HG03439 (cell line): Measurements from ENCODE around the gene PITPNC1.
A peak's percentile ranks its signal among the peaks of the same experiment; 100 is the strongest.
"Not testable (repeated sequence)": the region's sequence is repeated elsewhere in the genome, so short reads cannot be mapped to it uniquely, and the experiment has no call there.

Source experiments
- ATAC-seq: cut with Tn5 transposase; IDR thresholded peaks from one replicate; pipeline ENCODE4 v1.9.1; 2021; ENCODE audit warnings: mild to moderate bottlenecking, moderate library complexity; ENCODE audit not compliant: unreplicated experiment

The PITPNC1 gene

DNA sequence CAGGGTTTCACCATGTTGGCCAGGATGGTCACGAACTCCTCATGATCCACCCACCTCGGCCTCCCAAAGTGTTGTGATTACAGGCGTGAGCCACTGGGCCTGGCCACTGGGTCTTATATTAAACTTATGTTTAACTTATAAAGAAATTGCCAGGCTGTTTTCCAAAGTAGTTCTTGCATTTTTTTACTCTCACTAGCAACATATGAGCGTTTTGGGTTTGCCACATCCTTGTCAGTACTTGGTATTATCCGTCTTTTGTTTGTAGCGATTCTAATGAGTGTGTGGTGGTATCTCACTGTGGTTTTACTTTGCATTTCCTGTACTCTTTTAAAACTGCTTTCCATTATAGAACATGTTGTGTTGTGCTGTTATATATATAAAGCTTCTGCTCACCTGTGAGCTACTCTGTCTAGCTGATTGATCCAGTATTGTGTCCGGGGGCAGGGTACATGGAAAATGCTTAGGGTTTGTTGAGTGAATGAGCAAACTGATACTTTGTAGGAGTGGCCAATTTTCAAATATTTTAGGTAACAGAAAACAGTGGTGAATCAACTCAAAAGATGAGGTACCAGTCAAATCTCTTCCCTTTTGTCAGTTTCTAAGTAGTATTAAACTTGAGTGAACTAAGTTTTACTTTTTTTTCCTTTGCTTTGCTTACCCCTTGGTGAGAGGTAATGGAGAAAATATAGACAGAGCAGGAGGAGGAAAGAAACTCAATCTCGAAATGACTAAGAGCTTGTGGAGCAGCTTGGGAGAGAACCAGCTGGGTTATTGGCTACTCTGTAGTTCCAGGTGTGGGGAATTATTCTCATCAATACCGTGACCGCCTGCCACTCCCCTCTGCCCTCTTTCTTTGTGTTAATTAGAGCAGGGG, 75.8 kb downstream of the PITPNC1 start:
- peak; percentile 64 for ATAC-seq

DNA sequence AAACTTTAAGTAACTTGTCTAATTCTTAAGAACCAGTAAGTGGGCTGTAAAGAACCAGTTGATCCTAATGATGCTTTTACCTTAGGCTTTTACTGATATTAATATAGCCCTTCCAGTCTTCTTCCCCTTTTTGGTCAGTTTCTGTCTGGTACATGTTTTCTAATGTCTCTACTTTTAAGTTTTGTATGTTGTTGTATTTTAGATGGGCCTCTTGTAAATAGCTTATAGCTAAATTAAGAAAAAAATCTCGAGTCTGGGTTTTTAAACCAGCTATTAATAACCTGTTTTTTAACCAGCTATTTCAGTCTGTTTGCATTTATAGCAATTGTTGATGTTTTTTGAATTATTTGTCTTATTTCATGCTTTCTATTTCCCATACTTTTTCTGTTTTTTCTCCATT, 79.0 kb downstream of the PITPNC1 start:
- no peak for ATAC-seq

DNA sequence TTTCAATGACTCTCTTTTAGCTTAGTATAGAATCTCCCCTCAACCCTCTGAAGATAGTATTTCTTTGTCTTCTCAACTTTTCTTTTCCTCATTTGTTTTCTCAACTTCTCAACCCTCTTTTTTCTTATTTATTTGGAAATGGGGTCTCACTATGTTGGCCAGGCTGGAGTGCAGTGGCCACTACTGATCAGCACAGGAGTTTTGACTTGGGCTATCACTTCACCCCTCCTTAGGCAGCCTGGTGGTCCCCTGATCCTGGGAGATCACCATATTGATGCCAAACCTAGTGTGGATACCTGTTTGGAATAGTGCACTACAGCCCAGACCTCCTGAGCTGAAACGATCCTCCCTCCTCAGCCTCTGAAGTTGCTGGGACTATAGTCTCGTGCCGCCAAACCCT, 79.8 kb downstream of the PITPNC1 start:
- ATAC-seq = no peak

DNA sequence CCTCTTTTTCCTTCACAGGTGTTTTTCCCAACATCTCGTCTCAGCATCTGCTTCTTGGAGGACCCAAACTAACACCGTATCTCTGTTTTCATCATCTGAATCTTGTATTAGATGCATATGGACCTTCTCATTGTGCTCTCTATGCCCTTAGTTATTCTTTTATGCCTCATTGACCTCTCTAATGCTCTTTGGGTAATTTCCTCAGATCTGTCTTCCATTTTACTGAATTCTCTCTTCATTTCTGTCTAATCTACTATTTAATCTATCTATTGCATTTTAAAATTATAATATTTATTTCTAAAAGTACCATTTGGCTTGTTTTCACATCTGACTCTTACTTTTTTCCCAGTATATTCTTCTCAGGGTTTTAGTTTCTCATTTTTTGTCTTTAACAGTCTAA, 81.1 kb downstream of the PITPNC1 start:
- ATAC-seq = no peak

DNA sequence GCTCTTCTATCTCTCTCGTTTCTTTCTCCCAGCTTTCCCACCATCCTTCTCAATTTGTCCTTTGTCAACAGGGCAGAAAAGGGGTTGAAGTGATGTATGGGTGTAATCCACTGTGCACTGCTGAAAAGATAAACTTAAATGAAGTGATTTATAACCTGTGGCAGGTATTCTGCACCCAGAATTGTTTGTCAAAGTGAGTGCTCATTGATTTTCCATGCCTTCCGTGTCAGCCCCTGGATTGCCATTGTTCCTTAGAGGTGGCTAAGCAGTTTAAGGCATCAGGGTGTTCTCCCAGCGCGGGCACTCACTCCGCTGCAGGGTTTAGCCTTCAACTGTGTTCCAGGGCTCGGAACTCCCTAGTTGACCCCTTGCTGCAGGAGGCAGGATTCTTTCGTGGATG, 82.9 kb downstream of the PITPNC1 start:
- no peak for ATAC-seq

DNA sequence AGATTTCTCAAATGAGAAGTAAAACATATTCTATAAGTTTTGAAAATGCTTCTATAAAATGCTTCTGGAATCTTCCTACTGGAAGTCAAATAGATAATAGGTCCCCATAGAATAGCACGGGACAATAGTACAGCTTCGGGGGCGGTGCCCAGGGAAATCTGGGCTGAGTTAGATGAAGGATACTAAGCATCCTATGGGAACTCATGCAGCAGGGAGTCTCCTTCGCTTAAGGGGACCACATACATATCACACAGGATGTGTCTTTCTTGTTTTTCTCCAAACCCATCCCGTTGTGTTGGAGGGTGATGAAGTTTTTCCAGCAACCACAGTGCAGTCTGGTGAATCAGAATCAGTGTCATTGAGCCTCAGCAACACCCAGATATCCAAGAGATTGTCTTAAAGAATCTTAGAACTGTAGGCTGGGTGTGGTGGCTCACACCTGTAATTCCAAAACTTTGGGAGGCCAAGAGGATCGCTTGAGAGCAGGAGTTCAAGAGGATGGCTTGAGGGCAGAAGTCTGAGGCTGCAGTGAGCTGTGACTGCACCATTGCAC, 84.2 kb downstream of the PITPNC1 start:
- ATAC-seq = no peak

DNA sequence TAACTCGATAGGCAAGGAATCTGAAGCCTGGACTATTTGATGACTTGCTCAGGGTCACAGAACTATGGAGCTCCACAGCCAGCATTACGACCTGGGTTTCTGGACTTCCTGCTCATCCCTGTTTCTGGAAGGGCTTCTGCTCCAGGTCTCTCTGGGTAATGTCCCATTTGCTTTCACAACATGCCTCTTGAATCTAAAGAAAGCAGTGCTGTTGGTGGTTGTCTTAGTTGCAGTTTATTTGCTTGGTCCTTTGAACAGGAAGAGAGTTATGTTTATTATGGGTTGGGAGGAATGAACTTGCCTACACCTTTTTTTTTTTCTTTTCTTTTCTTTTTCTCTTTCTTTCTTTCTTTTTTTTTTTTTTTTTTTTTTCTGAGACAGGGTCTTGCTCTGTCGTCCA, 84.8 kb downstream of the PITPNC1 start:
- no peak for ATAC-seq

DNA sequence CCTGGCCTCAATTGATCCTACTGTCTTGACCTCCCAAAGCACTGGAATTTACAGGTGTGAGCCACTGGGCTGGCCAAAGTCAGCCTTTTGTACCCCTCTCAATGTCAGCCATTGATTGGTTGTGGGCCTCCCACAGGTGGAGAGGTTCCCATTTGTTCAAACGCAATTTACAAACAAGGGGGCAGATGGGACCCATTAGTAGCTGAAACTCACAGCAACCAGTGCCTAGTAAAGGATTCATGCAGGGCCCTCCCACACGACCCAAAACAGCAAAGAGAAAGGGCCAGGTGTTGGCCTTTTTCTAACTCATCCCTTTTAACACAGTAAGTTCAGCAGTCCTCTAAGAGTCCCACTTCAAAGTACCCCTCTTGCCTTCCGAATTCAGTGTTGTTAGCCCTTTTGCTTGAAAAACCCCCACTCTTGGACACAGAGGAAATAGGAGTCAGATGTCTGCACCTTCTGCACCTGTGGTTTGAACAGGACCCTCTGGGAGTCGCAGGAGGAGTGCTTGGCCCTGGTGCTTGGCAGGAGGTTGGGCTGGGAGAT, 89.2 kb downstream of the PITPNC1 start:
- no peak for ATAC-seq

DNA sequence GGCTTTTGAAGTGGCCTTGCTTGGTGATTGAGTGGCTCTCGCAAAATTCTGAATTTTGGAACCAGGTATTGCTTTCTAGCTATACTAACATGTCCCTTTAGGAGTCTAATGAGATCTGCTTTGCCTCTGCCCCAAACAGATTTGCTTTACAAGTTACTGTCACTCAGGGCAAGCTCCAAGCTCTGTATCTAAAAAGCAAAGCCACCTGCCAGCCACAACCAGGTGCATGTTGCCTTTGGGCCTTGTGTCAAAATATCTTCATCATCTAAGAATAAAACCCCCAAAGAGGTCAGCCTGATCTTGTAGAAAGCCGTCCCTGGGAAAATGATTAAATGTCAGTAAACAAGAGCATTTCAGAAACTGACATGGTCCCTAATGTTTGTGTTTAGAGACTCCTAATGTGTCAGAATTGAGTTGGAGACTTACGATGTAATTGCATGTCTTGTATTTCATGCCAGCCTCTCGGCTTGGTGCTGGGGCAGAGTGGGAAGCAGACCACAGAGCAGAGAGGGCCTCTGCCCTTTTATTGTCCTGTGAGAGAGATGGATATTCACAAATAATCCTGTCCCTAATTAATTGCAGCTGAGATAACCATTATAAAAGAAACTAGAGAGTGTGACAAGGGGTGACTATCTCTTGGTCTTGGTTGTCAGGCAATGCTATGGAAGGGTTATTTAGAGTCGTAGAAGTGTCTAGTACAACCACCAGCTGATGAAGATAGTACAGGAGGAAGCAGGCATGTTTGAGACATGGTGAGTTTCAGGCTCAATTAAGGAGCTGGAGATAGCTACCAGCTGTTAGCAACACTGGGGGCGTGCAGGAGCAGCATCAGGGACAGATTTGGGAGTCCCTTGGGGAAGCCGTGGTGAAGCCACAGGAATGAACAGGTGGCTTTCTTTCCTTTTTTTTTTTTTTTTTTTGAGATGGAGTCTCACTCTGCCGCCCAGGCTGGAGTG, 90.7 kb downstream of the PITPNC1 start:
- no peak for ATAC-seq

DNA sequence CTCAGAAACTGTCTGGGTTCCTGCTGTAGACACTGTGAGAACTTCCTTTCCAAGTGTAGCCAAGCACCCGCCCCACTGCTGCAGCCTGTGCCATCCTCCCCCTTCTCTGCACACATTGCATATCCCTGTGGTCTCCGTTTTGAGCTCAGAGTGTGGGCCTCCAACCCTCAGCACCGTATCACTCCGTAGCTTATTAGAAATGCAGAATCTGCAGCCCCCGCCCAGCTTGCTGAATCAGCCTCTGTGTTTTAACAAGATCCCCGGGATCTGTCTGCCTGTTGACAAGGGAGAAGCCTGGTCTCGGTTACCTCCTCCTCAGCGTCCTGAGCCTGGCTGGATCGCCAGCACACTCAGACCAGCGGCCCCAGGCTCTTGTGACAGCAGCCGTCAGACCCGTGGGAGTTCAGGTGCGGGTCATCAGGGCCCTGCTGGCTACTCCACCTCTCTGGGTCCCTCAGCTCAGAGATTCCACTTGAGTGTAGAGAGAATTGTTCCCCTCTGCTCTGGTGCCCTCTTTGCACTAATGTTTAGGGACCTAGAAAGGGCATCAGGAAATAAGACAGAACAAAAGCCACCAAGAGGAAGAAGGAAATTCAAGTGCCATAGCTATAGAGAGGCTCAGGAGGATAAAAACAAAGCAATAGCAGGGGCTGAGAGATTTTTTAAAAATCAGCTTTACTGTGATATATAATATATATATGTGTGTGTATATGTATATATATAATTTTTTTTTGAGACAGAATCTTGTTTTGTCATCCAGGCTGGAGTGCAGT, 92.3 kb downstream of the PITPNC1 start:
- no peak for ATAC-seq

DNA sequence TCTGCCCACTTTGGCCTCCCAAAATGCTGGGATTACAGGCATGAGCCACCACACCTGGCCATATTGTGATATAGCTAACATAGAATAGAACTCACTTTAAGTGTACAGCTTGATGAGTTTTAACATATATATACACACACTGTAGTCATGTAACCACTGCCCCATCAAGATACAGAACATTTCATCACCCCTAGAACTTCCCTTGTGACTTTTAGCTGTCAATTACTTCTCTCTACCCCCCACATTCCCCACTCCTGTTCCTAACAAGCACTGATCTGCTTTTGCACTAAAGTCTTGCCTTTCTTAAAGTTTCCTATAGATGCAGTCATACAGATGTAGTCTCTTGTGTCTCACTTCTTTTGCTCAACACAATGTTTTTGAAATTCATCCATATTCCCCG, 93.1 kb downstream of the PITPNC1 start:
- no peak for ATAC-seq

DNA sequence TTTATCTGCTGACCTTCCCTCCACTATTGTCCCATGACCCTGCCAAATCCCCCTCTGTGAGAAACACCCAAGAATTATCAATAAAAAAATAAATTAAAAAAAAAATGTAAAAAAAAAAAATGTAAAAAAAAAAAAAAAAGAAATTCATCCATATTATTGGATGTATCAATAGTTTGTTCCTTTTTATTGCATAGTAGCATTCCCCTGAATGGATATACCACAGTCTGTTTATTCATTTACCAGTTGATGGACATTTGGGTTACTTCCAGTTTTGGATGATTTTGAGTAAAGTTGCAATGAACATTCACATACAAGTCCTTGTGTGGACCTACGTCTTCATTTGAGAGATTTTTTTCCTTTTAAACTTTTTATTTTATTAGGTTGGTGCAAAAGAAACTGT, 94.0 kb downstream of the PITPNC1 start:
- no peak for ATAC-seq

DNA sequence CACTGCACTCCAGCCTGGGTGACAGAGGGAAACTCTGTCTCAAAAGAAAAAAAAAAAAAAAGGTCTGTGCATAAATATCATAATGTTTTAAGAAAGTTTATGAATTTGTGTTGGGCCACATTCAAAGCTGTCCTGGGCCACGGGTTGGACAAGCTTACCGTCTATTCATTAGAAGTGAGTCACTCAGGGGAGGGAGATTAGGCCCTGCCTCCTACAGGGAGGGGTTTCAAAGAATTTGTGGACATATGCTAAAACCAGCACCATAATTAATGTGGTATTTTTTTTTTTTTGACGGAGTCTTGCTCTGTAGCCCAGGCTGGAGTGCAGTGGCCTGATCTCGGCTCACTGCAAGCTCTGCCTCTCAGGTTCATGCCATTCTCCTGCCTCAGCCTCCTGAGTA, 95.5 kb downstream of the PITPNC1 start:
- not testable (repeated sequence) for ATAC-seq

DNA sequence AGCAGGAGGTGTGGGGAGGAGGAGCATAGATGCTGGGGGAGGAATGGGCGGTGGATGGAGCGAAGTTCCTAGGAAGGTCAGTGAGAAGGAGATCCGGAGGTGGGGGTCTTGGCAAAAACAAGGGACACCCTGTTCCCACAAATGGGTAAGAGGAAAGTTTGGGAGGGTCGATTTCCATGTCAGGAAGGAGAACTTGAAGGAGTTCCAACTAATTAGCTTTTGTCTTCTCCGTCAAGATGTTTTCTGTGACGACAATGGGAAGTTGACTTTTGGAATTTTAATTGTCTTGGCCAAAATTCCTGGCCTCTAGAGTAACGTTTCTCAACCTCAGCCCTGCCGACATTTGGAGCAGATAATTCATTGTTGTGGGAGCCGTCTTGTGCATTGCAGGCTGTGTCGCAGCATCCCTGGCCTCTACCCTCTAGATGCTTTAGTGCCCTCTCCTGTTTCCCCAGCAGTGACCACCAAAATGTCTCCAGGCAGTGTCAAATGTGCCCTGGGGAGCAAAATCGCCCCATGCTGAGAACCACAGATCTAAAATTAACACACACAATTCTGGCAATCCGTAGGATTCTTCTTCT, 97.1 kb downstream of the PITPNC1 start:
- no peak for ATAC-seq

DNA sequence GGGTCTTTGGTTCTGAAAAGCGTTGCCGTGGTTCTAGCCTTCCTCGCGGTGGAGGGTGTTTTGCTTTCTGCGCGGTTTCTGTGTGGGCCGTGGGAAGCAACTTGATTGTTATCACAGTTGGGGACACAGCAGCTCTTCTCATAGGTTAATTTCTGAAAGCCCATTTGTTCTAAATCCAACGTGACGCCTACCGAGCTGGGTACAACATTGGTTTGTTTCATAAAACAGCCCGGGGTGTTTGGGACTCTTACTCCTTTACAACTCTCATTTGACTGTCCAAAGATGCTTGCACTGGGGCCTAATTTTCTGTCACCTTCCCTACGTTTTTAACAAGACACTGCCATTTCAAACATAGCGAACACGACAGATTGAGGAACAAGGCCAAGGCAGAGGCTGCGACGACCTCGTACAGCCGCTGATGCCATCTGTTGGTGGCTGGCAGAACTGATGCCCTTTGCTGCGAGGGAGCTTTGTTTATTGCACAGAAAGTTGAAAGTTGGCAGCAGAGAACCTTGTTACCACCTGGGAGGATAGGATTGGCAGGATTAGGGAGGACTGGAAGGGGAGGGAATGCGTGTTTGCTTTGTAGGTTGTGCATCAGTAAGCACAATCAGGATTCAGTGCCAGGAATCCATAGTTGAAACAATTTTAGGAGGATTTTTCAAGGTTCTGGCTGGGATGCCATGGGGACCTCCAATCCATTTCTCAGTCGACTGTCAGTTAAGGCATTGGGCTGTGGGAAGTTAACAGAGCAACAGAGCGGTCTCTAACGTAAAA, 98.3 kb downstream of the PITPNC1 start:
- no peak for ATAC-seq

DNA sequence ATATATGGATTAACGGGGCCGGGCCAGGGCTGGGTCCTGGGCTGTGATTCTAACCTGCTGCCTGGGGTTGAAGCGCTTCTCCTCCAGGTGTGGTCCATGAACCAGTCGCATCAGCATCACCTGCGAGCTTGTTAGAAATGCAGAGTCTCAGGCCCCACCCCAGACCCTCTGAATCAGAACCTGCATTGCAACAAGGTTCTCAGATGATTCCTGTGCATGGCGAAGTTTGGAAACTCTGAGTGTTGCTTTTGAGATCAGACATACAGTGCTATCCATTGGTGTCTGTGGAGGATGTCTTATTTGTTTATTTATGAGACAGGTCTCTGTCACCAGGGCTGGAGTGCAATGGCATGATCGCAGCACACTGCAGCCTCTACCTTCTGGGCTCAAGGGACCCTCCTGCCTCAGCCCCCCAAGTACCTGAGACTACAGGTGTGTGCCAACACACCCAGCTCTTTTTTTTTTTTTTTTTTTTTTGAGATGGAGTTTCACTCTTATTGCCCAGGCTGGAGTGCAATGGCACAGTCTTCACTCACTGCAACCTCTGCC, 99.8 kb downstream of the PITPNC1 start:
- ATAC-seq = no peak

DNA sequence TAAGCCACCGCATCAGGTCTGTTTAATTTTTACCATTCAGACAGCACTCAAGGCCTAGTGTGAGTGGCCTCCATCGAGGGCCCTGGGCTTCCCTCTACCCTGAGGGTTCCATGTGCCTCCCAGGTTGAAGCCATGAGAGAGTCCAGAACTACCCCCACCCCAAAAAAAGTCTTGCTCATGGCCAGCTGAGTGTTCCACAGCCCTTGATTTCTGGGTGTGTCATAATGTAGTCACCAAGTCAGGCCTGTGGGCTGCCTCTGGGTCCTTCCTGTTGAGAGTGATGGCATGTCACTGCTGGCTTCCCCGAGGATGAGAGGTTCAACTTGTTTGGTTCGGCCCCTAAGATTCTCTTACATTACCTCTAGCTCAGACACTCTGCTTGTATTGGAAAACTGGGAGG, 100.6 kb downstream of the PITPNC1 start:
- no peak for ATAC-seq

DNA sequence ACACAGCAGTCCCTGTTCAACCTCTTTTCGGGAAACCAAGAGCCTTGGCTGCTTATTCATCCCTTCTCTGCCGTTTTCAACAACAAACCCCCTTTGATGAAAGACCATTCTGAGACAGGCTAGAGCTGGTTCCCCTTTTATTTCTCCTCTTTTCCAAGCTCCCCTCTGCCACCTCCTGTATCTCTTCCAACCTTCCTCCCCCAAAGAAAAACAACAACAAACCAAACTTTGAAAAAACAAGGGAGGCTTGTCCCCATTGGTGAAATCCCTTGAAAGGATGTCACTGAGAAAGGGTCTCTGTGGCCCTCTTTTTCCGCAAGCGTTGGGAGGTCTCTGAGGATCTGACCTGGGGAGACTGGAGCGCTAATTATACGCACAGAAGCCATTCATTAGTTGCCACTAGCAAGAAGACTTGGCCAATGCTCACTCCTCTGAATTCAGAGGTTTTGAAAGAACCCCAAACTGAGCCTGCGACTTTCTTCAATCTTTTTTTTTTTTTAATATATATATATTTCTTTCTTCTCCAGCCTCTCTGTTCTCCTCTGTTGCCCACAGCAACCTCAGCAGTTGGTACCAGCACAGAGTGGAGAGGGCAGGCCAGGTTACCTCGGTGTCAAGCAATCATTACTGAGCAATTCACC, 101.4 kb downstream of the PITPNC1 start:
- ATAC-seq = no peak

DNA sequence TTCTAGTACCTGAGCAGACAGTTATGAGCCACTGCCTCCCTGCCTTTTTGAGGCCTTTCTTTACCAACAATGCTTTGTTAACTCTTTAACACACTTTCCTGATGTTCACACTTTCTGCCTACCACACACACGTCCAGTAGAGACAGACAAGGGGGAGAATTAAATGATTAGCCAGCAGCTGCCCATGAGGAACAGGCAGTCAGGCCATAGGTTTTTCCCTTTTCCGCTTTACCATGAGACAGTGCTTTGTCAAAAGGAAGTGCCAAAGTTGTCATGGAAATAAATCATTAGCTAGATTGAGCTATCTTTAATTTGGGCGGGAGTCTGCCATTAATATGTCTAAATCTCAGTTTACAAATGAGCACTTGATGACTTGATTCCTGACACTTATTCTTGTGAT, 102.1 kb downstream of the PITPNC1 start:
- ATAC-seq = no peak
